GM13976 (cell line): ENCODE results near the gene PRRC2B.

ENCODE experiments used
- DNase-seq: peaks from one replicate; pipeline ENCODE4 v3.0.0; 2012; ENCODE audit warnings: low spot score
- CTCF ChIP-seq: IDR thresholded peaks from 2 replicates; pipeline ENCODE4 v1.5.1; 2012; ENCODE audit warnings: borderline replicate concordance, mild to moderate bottlenecking; ENCODE audit not compliant: insufficient read depth; ENCODE audit errors: extremely low read depth, missing control alignments, control extremely low read depth
- in situ Hi-C: fragments of 300-500 bp; cut with MboI; formaldehyde crosslinking; loops from one replicate; pipeline ENCODE4 v1.12.0; 2022; ENCODE audit warnings: low sequenced_read_pairs, mixed read lengths, inconsistent platforms; ENCODE audit not compliant: unreplicated experiment

The PRRC2B gene

GRCh38 chr9:131524665-131525315 is 130.9 kb downstream of the PRRC2B start:
- no peak for DNase-seq
- TF ChIP-seq CTCF, result no peak

GRCh38 chr9:131525643-131526565 is 132.0 kb downstream of the PRRC2B start:
- no peak for TF ChIP-seq CTCF
- no peak for DNase-seq
- in situ Hi-C loops, result no loop called here

More at GRCh38 chr9:131524665-131525315, 130.9 kb downstream of the PRRC2B start:
- in situ Hi-C loops, result no loop called here

- no peak for TF ChIP-seq CTCF
- DNase-seq, result no peak
- in situ Hi-C loops, result no loop called here
Measured at GRCh38 chr9:131528186-131528585, 134.3 kb downstream of the PRRC2B start.

DNA sequence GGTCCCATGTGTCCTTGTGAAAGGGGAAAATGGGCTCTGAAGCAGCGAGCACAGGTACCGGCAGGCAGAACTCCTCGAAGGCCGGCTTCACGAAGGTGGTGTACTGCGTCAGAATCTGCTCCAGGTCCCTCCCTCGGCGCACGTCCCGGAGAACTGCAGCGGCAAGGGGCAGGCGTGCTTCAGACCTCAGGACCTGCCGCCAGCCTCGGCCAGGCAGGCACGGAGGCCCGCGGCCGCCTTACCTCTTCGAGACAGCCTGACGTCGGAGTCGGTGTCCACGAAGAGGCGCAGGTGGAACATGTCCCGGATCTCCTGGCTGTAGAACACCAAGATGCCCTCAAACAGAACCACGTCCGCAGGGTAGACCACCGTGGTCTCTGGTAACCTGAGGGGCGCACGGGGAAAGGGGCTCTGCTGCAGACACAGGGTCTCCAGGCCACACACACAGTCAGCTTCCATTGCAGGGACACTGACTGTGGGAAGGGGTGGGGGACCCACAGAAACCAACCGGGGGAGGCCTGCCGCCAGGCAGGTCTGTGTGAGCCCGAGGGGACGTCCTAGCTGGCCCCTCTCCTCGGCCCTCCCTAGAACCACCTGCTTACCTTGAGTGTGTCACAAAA is 135.1 kb downstream of the PRRC2B start:
- in situ Hi-C loops, result no loop called here
- TF ChIP-seq CTCF, result no peak
- no peak for DNase-seq

GRCh38 chr9:131529597-131530545 is 136.0 kb downstream of the PRRC2B start:
- no peak for TF ChIP-seq CTCF
- no peak for DNase-seq
- in situ Hi-C loops, result no loop called here
